Activated CD8-positive, alpha-beta T cell treated with anti-CD3 and anti-CD28 coated beads for 36 hours (primary cell): ENCODE results near the gene CSTF3. TPM values are rescaled to one million over a fixed set of nuclear protein-coding genes. Genes with fewer than 3 reads are reported as not detected.

Experiments used
- ATAC-seq: fragments of 200-7000 bp; cut with Tn5 transposase; one replicate; pipeline ENCODE4 v1.10.0; 2021; ENCODE audit warnings: mild to moderate bottlenecking, moderate library complexity
- CTCF ChIA-PET: fragments of 350-600 bp; sonication (Branson Sonifier 250); formaldehyde crosslinking; loops from one replicate; lab custom pipeline; 2021; ENCODE audit warnings: antibody characterized with exemption; lab: Charles Lee
- POLR2A ChIA-PET: fragments of 350-600 bp; sonication (Branson Sonifier 250); formaldehyde crosslinking; loops from one replicate; lab custom pipeline; 2021; ENCODE audit warnings: antibody characterized with exemption; lab: Charles Lee
- DNase-seq: peaks from one replicate; pipeline ENCODE4 v3.0.0-alpha.2; 2020
- H3K27ac Mint-ChIP-seq: one replicate; pipeline ENCODE4 v1.8.0; 2021; ENCODE audit warnings: mild to moderate bottlenecking, mixed read lengths
- H3K27me3 Mint-ChIP-seq: one replicate; pipeline ENCODE4 v1.8.0; 2021; ENCODE audit warnings: mixed read lengths
- H3K36me3 Mint-ChIP-seq: one replicate; pipeline ENCODE4 v1.8.0; 2021; ENCODE audit warnings: low read depth, mixed read lengths
- H3K4me1 Mint-ChIP-seq: one replicate; pipeline ENCODE4 v1.8.0; 2021; ENCODE audit warnings: low read depth, mixed read lengths
- H3K4me3 Mint-ChIP-seq: one replicate; pipeline ENCODE4 v1.8.0; 2021; ENCODE audit warnings: mild to moderate bottlenecking, moderate library complexity, mixed read lengths
- H3K9me3 Mint-ChIP-seq: one replicate; pipeline ENCODE4 v1.8.0; 2021; ENCODE audit warnings: mixed read lengths
- CTCF ChIP-seq: fragments of 200-600 bp; IDR thresholded peaks from one replicate; pipeline ENCODE4 v1.8.0; 2022; ENCODE audit warnings: antibody characterized with exemption, mild to moderate bottlenecking
- intact Hi-C: fragments of 100-400 bp; cut with micrococcal nuclease; formaldehyde crosslinking; loops from one replicate; pipeline ENCODE4 v1.10.0; 2022
- total RNA-seq, 2 experiments: library from RNA; stranded (reverse); gene quantifications; one replicate each; pipeline ENCODE4 v1.2.3, GENCODE V29; 2021

CSTF3 gene
- total RNA-seq, 2 experiments from 2014 or later = 34.9 to 40.6 TPM

- ChIA-PET POLR2A (interaction anchor here (0.9 kb wide), 1 partner anchor 12 kb away, joined by 4 read pairs; the partner anchor contains the start of gene CSTF3), CTCF (no interaction called here)
- intact Hi-C loops = no loop called here
- Mint-ChIP-seq H3K36me3 (no peaks in the 10 kb centered on the region), H3K27me3 (no peaks in the 10 kb centered on the region), H3K9me3 (no peaks in the 10 kb centered on the region), H3K4me3 (no peak overlapping the region), H3K27ac (no peak overlapping the region), H3K4me1 (peaks cover 4% of the 10 kb centered on the region)
- TF ChIP-seq CTCF = no peak
- ATAC-seq = no peak
- DNase-seq = no peak
Observed at GRCh38 chr11:33172996-33173395, 11.7 kb upstream of the CSTF3 start.

GRCh38 chr11:33172345-33172744, 11.1 kb upstream of the CSTF3 start:
- intact Hi-C loops = no loop called here
- Mint-ChIP-seq H3K4me3 (no peak overlapping the region), H3K9me3 (no peaks in the 10 kb centered on the region), H3K36me3 (no peaks in the 10 kb centered on the region), H3K27me3 (no peaks in the 10 kb centered on the region), H3K27ac (no peak overlapping the region), H3K4me1 (peaks cover 4% of the 10 kb centered on the region)
- no peak for TF ChIP-seq CTCF
- ChIA-PET CTCF (no interaction called here), POLR2A (no interaction called here)
- ATAC-seq (no peak), DNase-seq (no peak)

GRCh38 chr11:33171251-33171650, 10.0 kb upstream of the CSTF3 start:
- POLR2A ChIA-PET = no interaction called here
- Mint-ChIP-seq H3K4me3 (no peak overlapping the region), H3K9me3 (no peaks in the 10 kb centered on the region), H3K27me3 (no peaks in the 10 kb centered on the region), H3K4me1 (peaks cover 2% of the 10 kb centered on the region), H3K36me3 (no peaks in the 10 kb centered on the region), H3K27ac (no peak overlapping the region)
- intact Hi-C loops = no loop called here
- ATAC-seq (no peak), DNase-seq (no peak)
- no peak for TF ChIP-seq CTCF
- CTCF ChIA-PET = no interaction called here

- no peak overlapping the region for H3K27ac Mint-ChIP-seq
- POLR2A ChIA-PET = no interaction called here
- intact Hi-C loops = loop anchor here (10.0 kb wide), 2 partner anchors 86 to 204 kb away; partner anchors contain the start of gene HIPK3
Observed at GRCh38 chr11:33168709-33169200, 7.5 kb upstream of the CSTF3 start.

More at GRCh38 chr11:33168709-33169200, 7.5 kb upstream of the CSTF3 start:
- no peaks in the 10 kb centered on the region for H3K27me3 Mint-ChIP-seq
- TF ChIP-seq CTCF = no peak
- no peaks in the 10 kb centered on the region for H3K9me3 Mint-ChIP-seq
- CTCF ChIA-PET = no interaction called here
- ATAC-seq = no peak
- no peak for DNase-seq
- no peaks in the 10 kb centered on the region for H3K36me3 Mint-ChIP-seq
- no peaks in the 10 kb centered on the region for H3K4me1 Mint-ChIP-seq
- H3K4me3 Mint-ChIP-seq = no peak overlapping the region
